Hindlimb muscle (tissue), 1 donor: Measurements from ENCODE around the gene STOML1. TPM values are rescaled to one million over a fixed set of nuclear protein-coding genes. Genes with fewer than 3 reads are reported as not detected.

ENCODE experiments used
- DNase-seq: peaks from one replicate; pipeline ENCODE4 v3.0.0-alpha.2; 2013
- polyA plus RNA-seq: library from polyadenylated mRNA; unstranded; fragments of 120-200 nt; gene quantifications from one replicate; pipeline ENCODE4 v1.2.1, GENCODE V29; 2013; ENCODE audit not compliant: insufficient read length

Gene STOML1
- polyA plus RNA-seq, 1 donor = 43.0 TPM

DNA sequence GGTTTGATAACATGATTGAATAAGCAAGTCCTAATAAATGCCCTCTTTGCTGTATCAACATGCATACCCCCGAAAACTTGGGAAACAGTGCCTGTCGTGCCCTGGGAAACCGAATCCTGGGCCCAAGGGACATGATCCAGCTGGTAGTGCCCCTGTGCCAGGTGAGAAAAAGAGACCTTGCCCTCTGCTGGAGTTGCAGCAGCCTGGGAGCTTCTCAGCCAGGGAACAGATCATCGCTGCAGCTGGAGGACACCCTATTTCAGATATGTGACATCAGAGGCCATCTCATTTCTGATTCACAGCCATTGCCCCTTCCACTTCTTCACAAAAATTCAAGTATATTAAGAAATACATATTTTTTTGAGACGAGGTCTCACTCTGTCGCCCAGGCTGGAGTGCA, 32.3 kb downstream of the STOML1 start:
- no peak for DNase-seq

DNA sequence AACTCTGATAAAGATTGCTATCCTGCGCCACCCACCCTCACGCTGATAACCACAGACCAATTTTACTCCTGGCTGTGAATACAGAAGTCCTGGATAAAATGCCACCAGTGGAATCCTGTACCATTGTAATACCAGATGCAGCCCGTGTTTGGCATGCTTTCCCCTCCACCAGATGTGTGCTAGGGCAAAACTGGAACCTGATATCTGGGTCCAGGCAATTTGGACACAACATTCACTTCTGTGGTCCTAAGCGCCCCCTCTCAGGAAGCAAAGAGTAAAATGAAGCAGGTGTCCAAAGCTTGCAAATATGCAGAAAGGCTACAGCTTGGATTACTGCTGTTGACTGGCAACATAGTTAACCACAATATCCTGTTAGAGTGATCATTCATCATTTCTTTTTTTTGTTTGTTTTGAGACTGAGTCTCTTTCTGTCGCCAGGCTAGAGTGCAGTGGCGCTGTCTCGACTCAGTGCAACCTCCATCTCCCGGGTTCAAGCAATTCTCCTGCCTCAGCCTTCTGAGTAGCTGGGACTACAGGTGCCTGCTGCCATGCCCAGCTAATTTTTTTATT, 33.0 kb downstream of the STOML1 start:
- DNase-seq = no peak

DNA sequence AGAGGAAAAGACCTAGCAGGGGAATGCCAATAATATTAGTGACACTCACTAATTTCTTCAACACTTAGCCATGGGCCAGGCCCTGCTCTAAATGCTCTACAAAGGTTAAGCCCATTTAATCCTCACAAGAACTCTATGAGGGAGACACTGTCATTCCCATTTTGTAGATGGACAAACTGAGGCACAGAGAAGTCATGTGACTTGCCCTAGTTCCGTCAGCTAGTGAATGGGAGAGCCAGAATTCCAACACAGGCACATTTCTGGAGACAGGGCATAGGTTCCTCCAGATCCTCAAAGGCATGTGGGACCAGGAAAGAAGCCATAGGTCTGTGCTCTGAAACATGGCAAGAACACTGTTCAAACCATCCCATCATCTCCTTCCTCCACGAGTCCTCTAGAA, 34.3 kb downstream of the STOML1 start:
- DNase-seq = no peak

DNA sequence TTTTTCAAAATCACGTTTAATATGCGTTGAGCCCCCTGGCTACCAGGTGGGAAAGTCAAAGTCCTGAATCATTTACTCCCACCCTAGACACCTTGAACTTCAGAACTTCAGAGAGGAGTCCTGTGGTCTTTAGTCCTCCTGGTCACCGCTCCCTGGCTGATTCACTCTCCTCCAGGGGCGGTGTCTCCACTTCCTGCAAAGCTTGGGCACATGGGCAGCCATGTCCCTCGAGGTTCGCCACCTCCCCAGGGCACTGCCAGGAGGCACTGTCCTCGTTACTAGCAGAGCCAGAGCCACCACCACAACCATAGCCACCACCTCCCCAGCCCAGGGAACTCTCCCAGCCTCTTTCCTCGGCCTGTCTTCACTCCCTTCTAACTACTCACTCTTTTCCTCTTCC, 34.8 kb downstream of the STOML1 start:
- no peak for DNase-seq

DNA sequence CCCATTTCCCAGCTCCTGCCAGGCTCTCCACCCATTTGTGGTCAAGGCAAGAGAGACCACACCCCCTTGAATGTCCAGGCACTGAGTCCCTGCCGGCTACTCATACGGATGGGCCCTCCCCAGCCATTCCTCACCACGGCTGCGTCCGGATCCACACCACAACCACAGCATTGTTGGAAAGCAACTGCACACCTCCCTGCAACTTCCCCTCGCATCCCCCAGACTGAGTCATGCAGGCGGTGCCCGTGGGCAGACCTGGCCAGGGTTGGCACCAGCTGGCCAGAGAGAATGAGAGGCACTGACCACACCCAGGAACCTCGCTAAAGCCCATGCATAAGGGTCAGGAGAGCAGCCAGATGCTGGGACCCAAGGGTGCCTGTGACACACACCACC, 35.4 kb downstream of the STOML1 start:
- DNase-seq = no peak

DNA sequence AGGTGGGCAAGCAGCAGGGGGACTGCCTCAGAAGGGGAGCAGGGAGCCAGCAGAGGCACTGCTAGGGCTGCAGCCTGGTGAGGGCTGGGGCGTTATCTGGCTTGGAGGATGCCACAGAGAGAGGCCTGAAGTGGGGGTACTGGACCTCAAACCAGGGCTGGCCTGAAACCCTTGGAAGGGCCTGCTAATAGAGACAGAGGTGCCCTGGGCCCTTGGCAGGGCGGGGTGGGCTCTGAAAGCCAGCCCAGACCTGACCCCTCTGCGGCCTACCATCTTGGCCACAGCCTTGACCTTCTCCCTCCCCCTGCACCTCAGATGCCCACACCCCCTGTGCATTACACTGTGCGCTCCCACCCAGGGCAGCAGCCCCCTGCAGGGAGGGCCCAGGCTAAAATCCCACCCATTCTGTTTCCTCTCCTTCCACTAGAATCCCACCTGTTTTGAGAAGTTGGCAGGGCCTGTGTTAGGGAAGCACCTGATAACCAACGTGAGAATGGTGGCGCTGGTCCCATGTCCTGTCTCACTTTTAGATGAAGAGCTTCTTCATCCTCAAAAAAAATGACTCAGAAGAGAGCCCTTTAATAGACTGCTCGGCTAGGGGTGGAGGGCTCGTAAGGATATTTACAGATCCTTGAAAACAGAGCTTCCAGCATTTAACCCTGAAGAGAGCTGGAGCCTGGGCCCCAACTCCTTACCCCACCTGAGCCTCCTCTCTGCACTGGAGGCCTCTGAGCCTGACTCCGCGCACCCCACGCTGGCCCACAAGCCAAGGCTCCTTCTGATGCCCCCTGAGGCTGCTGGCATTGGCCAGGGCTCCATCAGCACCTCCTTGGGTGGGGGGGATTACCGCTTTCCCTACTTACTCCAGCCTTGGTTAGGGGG, 36.0 kb downstream of the STOML1 start:
- DNase-seq = no peak

DNA sequence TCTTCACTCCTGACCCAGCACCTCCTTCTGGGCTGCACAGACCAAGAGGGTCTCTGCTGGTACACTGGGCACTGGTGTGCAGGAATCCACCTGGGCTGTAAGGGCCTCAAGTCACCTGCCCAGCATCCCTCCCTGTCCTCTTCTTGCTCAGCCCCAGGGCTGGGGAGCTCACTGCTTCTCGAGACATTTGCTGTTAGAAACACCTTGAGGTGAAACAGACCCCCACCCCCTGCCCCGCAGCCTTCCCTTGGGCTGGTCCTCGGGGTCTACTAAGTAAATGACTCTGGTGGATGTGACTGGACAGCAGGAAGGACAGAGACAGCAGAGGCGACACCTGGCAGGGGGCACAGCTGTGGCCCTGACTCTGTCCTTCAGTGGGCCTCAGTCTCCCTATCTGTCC, 36.8 kb downstream of the STOML1 start:
- DNase-seq = no peak

DNA sequence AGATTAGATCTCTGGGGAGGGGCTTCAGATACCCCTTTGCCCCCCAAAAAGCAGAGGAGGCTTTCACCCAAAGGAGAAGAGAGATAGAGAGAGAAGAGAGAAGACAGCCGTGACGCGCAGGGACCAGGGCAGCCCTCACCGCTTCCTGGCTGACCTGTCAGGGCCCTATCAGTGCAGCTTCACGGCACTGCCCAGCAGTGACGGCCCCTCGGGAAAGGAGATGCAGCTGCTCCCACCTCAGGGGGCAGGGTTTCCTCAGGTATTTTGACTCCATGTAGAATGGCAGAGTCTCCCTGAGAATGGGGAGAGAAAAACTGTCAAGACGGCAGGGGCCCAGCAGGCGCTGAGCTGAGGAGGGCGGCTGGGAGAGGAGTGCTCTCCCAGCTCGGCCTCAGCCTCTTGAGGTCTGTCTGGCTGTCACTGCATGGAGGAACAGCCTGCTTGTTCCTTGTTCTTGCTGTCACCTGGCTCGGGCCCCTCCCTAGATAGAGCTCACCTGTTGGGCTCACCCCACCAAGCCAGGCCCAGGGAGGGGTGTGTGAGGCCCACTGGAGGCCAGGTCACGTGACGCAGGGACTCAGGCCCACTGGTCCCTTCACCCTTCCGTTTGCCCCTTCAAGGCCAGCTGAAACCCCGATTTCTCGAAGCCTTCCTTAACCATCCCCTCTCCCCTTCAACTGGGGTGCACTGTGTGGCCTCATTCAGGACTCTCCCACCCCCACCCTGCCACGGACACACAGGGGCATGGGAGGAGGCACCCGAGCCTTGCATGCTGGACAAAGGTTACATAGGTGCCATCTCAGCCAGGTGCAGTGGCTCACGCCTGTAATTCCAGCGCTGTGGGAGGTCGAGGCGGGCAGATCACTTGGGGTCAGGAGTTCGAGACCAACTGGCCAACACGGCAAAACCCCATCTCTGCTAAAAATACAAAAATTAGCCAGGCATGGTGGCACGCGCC, 37.6 kb downstream of the STOML1 start:
- DNase-seq = no peak

DNA sequence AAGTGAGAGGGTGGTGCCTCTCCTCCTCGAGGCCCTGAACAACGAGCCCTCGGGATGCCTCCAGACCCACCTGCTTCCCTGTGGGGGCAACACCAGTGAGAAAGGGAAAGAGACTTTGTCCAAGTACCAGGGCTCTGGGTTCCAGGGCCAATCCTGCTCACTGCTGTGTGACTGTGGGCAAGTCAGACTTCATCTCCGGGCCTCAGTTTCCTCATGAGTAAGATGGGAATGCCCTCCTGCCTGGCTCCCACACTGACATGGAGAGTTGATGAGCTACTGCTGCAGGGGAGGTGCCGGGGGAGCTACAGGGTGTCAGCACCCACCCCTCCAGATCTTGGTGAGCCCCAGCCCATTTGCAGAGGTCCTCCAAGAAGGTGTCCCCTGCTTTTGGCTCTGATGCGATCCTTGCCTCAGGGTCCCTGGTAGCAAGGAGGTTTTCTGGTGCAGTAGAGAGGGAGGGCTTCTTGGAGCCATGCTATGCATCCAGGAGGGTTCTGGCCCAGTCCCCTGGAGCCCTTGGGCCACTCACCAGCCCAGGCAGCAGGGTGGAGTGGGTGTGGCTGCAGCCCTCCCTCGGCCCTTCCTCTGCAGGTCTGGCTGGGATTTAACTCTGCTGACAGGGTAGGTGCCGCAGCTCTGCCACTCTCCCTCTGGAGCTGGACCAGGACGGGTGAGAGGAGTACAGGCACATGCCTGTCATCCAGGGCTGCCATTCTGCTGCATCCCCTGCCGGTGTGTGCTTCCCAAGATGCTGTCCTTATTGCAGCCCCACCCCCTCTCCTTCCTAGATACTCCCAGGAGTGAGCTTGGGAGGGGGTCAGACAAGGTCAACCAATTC, 39.0 kb downstream of the STOML1 start:
- DNase-seq = no peak

DNA sequence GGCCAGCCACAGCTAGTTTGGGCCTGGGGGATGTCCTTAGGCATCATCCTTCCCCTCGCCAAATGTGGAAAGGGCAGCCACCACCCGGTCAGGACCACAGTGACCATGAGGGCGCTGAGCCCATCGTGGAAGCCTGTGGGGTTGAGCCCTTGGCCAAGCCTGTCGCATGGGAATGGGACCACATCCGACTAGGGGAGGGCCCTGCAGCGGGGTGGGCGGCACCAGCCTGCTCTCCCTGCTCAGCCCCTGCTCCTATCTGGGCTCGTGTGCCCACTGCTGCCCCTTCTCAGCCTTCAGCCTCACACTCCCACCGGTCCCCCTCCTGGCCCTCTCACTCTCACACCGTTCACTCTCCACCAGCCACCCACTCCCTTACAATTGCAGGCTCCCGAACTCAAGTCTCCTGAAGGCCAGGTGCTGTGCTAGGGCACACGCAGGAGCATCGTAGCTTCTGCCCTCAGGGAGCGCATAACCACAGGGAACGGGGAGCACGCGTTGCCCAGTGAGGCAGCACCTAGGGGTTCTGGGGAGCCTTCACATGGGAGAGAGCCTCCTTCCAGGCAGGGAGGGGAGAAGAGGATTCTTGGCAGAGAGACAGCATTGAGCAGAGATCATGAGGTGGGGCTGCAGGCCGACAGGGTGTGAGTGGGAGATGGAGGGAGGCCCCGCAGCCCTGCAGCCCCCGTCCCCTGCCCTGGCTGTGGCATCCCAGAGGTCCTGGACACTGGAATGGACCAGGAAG, 39.8 kb downstream of the STOML1 start:
- DNase-seq = no peak

DNA sequence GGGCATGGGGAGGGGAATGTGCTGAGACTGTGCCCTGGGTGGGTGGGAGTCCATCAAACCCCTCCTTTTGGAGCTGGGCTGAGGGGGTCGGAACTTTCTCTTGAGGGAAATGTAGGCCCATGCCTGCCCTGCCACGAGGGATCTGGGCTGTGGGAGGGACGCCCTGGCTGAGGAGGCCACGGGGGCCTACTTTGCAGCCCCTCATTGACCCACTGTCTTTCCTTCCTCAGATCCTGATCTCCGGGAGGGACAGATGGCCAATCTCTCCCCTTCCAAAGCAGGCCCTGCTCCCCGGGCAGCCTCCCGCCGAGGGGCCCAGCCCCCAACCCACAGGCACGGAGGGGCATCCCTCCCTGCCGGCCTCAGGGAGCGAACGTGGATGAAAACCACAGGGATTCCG, 40.5 kb downstream of the STOML1 start:
- DNase-seq = no peak

DNA sequence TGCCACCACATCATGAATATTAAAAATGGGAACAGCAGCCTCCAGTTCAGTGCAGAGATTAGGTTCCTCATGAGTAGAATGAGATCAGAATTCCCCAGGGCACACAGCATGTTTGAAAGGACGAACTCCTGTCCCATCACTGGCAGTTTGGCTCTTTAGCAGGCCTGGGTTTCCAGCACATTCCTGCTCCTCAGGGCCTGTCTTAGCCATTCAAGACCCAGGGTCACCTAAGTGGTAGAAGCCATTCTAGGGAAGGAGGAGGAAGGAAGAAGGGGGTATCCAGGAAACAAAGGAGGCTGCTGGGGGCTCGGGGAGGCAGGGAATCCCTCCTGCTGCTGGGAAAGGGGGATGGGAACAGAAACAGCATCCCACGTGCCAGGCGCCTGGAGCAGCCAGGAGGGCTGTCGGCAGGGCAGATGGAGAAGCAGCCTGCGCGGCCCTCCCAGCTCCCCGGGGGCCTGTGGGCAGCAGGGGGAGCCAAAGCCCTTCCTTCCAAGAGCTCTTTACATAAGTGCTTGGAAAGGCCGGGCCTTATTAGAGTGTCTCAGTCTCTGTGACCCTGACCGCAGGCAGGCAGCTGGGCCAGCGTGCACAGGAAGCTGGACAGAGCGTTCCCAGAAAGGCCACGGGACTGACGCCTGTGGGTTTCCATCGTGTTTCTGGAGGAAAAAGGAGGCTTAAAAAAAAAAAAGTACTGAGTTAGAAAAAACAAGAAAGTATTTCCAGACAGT, 41.1 kb downstream of the STOML1 start:
- DNase-seq = peak; percentile 93

DNA sequence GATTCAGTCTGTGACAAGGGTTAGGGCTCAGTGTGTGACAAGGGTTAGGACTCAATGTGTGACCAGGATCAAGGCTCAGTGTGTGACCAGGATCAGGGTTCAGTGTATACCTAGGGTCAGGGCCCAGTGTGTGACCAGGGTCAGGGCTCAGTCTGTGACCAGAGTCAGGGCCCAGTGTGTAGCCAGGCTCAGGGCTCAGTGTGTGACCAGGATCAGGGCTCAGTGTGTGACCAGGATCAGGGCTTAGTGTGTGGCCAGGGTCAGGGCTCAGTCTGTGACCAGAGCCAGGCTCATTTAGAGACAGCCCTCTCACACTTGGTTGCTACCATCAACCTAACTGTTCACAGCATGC, 41.6 kb downstream of the STOML1 start:
- DNase-seq = no peak

DNA sequence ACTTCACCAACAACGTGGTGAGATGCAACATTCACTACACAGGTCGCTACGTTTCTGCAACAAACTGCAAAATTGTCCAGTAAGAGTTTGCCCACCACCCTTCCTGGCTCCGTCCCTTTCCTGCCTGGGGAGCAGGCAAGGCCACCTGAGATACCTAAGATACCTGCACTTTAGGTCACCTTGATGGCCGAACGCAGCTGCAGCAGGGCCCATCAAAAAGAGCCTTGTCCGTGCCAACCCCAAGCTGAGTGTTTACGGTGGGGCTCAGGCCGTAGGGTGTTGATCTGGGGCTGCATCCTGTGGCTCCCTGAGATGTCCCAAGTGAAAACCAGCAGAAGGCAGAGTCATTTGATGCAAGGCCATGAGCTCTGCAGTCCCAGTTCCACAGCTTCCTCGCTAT, 42.6 kb downstream of the STOML1 start:
- no peak for DNase-seq

DNA sequence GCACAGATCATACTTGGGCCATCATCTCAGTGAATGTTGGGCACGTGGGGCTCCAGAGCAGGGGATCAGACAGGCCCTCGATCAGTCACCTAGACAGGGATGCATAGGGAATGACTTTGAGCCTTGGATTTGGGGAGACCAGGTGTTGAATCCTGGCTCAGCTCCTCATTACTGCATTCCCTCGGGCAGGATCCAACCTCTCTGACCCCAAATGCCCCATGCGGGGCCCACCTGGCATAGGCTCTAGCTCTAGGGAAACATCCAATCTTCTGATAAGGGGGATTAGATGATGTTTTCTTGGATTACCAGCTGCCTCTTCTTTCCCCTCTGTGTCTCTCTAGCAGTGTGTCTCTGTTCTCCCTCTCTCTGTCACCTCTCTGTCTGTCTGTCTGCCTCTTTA, 43.1 kb downstream of the STOML1 start:
- DNase-seq = no peak

DNA sequence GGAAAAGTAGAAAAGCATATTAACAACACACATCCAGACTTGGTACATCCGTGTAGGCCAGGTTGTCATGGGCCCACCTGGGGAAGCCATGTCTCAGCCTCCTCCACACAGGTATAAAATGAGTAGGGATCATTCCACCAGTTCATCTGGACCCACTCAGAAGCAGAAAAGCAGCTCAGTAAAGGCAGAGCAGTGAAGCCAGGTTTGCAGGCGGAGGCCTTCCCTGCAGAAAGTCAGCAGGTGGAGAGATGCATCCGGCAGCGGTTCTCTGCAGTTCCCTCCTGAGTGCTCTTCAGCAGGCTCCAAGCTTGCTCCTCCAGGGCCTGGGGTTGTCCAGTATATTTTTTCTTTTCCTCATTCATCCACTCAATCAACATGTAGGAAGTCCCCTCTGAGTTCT, 43.7 kb downstream of the STOML1 start:
- DNase-seq = no peak

DNA sequence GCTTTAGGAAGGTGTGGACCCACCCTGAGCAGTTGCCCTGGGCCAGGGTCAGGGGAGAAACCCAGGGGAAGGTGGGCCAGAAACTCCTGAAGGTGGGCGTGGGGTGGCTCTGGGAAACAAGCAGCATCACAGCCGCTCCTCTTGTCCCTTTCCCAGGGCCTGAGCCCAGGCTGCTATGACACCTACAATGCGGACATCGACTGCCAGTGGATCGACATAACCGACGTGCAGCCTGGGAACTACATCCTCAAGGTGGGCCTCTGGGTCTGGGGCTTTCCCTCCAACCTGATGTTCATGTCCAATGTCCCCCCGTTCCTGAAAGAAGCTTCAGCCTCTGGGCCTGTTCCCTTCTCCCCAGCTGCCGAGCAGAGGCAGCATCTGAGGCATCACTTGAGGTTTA, 44.4 kb downstream of the STOML1 start:
- DNase-seq = no peak

DNA sequence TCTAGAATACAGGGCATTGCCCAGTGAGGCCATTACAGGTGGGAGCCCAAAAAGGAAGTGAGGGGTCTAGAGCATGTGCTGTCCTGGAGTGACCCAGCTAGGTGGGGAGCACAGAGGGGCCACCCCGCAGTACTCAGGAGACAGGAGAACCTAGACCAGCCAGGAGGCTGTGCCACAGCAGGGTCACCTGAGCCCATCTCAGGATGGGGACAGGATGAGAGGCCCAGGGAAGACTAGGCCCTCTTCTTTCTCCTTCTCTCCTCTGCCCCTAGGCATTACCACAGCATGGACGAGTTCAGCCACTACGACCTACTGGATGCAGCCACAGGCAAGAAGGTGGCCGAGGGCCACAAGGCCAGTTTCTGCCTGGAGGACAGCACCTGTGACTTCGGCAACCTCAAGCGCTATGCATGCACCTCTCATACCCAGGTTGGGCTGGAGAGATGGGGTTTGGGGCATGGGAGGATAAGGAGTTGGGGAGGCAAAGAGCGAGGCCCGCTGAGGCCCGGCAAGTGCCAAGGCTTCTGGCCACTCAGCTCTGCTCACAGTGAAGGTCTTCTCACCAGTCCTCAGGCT, 45.2 kb downstream of the STOML1 start:
- no peak for DNase-seq

DNA sequence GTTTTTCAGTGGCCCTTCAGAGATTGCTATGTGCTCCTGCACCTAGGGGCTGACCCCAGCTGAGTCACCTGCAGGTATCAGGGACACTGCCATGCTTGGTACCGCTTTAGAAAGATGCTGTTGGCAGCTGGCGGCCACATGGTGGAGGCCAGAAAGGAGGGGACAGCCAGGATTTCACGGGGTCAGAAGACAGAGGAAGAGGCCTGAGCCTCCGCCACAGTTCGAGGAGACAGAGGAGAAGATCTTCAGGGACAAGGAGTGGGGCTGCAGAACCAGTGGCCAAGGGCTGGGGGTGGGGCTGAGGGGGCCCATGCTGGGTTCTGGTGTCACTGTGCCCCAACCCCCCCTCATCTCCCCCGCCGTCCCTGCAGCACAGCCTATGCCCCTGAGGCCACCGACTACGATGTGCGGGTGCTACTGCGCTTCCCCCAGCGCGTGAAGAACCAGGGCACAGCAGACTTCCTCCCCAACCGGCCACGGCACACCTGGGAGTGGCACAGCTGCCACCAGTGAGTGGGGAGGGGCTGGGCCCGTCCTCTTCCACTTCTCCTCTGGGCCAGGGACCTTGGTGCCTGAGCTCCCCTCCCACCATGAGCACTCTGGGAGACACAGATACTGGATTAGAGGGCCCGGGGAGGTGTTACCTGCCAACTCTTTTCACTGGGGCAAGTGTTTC, 45.9 kb downstream of the STOML1 start:
- DNase-seq = no peak

DNA sequence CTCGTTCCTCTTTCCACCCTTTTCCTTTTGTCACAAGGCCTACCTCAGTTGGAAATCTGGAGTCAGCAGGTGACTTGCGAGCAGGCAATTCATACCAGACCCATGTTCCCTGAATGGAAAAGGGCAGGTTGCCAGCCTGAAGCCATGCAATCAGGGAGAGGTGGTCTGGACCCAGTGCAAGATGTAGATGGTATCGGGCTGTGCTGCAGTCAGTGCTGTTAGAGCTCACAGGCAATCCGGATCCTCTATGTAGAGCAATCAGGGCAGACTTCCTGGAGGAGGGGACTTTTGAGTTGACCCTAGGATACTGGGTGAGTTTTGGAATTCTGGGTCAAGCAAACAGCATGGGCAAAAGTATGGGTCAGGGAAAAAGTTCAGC, 47.0 kb downstream of the STOML1 start:
- DNase-seq = no peak
